ENCODE data around the gene FOXP4. TPM values are rescaled to one million over a fixed set of nuclear protein-coding genes. Genes with fewer than 3 reads are reported as not detected.
A peak's percentile ranks its signal among the peaks of the same experiment; 100 is the strongest.

Gene FOXP4
- total and polyA plus RNA-seq, 2 of the 13 experiments (the other 11 are each of a cell fraction or from before 2014, with no cell fraction given), result 11.0 to 12.4 TPM

DNA sequence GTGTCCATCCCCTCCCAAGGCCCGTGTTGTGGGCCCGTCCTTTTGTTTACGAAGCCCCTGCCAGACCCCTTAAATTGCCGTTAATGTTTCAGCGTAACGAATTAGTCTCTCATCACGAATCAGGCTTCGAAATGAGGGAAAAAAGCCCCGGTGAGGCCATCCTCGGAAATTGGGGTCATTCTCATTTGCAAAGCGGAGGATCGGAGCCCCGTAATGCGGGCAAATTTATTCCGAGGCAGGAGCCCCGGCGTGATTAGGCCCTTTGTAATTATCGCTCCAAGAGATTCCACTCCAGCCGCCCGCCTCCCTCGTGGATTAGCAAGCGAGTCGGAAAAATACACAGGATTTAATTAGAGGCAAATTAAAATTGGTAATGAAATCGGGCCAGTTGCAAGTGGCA is 47.2 kb downstream of the FOXP4 start:
- Histone ChIP-seq H3K27me3 (ENCODE audit: control insufficient read depth in 1 of 2, insufficient read depth in 2 of 2, low read length in 2 of 2) (no peaks in the 10 kb centered on the region), H3K27ac (ENCODE audit: extremely low read length, insufficient read depth, low read length) (no peak overlapping the region), H3K4me3 (replicated peaks in 1 of 3; ENCODE audit: insufficient read depth in 1 of 3, low read depth in 2 of 3, low read length in 3 of 3) (no peak overlapping the region), H4K20me1 (ENCODE audit: insufficient read depth, low read length) (peaks cover 9% of the 10 kb centered on the region; the same call in 1 of the 2 replicates), H3K9ac (ENCODE audit: insufficient read depth, low read depth, low read length) (no peak overlapping the region), H3K79me2 (ENCODE audit: insufficient read depth, low read length) (no peaks in the 10 kb centered on the region), H3K36me3 (replicated peaks in 1 of 2; ENCODE audit: control insufficient read depth in 1 of 2, insufficient read depth in 2 of 2, low read length in 2 of 2) (peaks cover 53 to 87% of the 10 kb centered on the region in 2 experiments), H3K9me3 (ENCODE audit: low read length) (no peaks in the 10 kb centered on the region), H2AFZ (ENCODE audit: low read length) (no peak overlapping the region), H3K4me2 (ENCODE audit: low read depth, low read length) (no peak overlapping the region), H3K4me1 (ENCODE audit: insufficient read depth, low read length) (peaks cover 19% of the 10 kb centered on the region)
- intact Hi-C loops (cut with micrococcal nuclease; ENCODE audit: unreplicated experiment), result loop anchor here (2.0 kb wide), 1 partner anchor 47 kb away; the partner anchor contains the start of gene FOXP4
- ChIA-PET POLR2A (interaction anchor here (1.4 kb wide), 1 partner anchor 137 kb away, joined by 3 read pairs; no protein-coding TSS in a partner anchor), CTCF (ENCODE audit: low intra/inter-chr PET ratio, low total read pairs) (interaction anchor here (3.6 to 4.5 kb wide), 3 partner anchors 130 to 225 kb away, joined by 43 to 66 read pairs (median 63); no protein-coding TSS in a partner anchor)
- WGBS (ENCODE audit: low lambda C conversion rate), result 97% methylated on average over 24 of the region's 24 CpGs
- BruUV-seq (replicated peaks), result no TSS peak
- ATAC-seq (no peak), DNase-seq (ENCODE audit: low spot score) (no peak), FAIRE-seq (no peak)
- TF ChIP-seq SAP130 (CRISPR knock-in tag; IDR thresholded peaks at IDR 0.05; ENCODE audit: low read depth), result no peak
- TF ChIP-seq ZNF703 (CRISPR knock-in tag; IDR thresholded peaks at IDR 0.05; ENCODE audit: borderline replicate concordance), result no peak
- no peak for TF ChIP-seq ZNF20 (CRISPR knock-in tag; IDR thresholded peaks at IDR 0.05)
- TF ChIP-seq IRX3 (CRISPR knock-in tag; IDR thresholded peaks at IDR 0.05; ENCODE audit: borderline replicate concordance, low read depth), result no peak
- TF ChIP-seq CEBPG (CRISPR knock-in tag; IDR thresholded peaks at IDR 0.05), result no peak
- in situ Hi-C loops (cut with HindIII; ENCODE audit: extremely low pct_ligation_motif_present, low pct_unique_long_range_greater_than_20kb), result loop anchor here (5.0 kb wide), 4 partner anchors 46 to 221 kb away; partner anchors contain the start of gene FOXP4

DNA sequence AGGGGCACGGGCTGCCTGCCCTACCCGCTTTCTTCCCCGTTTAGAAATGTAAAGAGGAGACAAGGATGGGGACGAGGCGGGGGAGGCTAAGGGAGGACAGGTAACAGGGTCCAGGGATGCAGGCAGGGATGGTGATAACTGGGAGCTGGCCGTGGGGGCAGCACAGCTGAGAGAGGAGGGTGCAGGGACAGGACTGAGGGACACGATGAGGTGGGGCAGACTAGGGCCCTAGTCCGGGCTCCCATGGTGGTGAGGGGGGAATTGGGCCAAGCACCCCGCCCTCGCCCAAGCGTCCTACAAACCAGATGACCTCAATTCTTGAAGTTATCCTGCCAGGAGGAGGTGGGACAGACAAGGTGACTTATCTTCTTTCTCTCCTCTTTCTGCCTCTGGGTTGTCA is 47.7 kb downstream of the FOXP4 start:
- Histone ChIP-seq H3K4me1 (ENCODE audit: insufficient read depth, low read length) (peaks cover 19% of the 10 kb centered on the region), H3K79me2 (ENCODE audit: insufficient read depth, low read length) (no peaks in the 10 kb centered on the region), H4K20me1 (ENCODE audit: insufficient read depth, low read length) (peaks cover 9% of the 10 kb centered on the region; the same call in 1 of the 2 replicates), H2AFZ (ENCODE audit: low read length) (no peak overlapping the region), H3K36me3 (replicated peaks in 1 of 2; ENCODE audit: control insufficient read depth in 1 of 2, insufficient read depth in 2 of 2, low read length in 2 of 2) (peaks cover 55 to 86% of the 10 kb centered on the region in 2 experiments), H3K9me3 (ENCODE audit: low read length) (no peaks in the 10 kb centered on the region), H3K4me3 (replicated peaks in 1 of 3; ENCODE audit: insufficient read depth in 1 of 3, low read depth in 2 of 3, low read length in 3 of 3) (no peak overlapping the region), H3K9ac (ENCODE audit: insufficient read depth, low read depth, low read length) (no peak overlapping the region), H3K4me2 (ENCODE audit: low read depth, low read length) (no peak overlapping the region), H3K27ac (ENCODE audit: extremely low read length, insufficient read depth, low read length) (no peak overlapping the region), H3K27me3 (ENCODE audit: control insufficient read depth in 1 of 2, insufficient read depth in 2 of 2, low read length in 2 of 2) (no peaks in the 10 kb centered on the region)
- BruUV-seq (replicated peaks), result no TSS peak
- TF ChIP-seq PAF1 (CRISPR knock-in tag; IDR thresholded peaks at IDR 0.05) (peak; percentile 73; the same call in 1 of the 2 replicates), ZNF205 (CRISPR knock-in tag; IDR thresholded peaks at IDR 0.05) (no peak), KDM3A (CRISPR knock-in tag; IDR thresholded peaks at IDR 0.05; ENCODE audit: low read depth) (no peak), ZNF768 (CRISPR knock-in tag; IDR thresholded peaks at IDR 0.05) (peak; percentile 23; the same call in 1 of the 2 replicates), AGO2 (optimal IDR thresholded peaks at IDR 0.05; ENCODE audit: low read depth, low read length) (peak; percentile 80), ZBTB21 (CRISPR knock-in tag; IDR thresholded peaks at IDR 0.05) (no peak), RBM22 (optimal IDR thresholded peaks at IDR 0.05; ENCODE audit: low read length) (peak; percentile 98), SNAI1 (CRISPR knock-in tag; IDR thresholded peaks at IDR 0.05; ENCODE audit: borderline replicate concordance) (no peak), POLR2G (IDR thresholded peaks at IDR 0.05; ENCODE audit: low read depth, low read length) (peak; percentile 35; the same call in 1 of the 2 replicates)
- FAIRE-seq, result no peak
- 98% methylated on average over 11 of the region's 11 CpGs for WGBS (ENCODE audit: low lambda C conversion rate)
- intact Hi-C loops (cut with micrococcal nuclease; ENCODE audit: unreplicated experiment), result loop anchor here (2.0 kb wide), 1 partner anchor 47 kb away; the partner anchor contains the start of gene FOXP4
- no peak for ATAC-seq
- in situ Hi-C loops (cut with HindIII; ENCODE audit: extremely low pct_ligation_motif_present, low pct_unique_long_range_greater_than_20kb), result loop anchor here (5.0 kb wide), 4 partner anchors 47 to 222 kb away; partner anchors contain the start of gene FOXP4
- ChIA-PET CTCF (ENCODE audit: low intra/inter-chr PET ratio, low total read pairs) (interaction anchor here (4.5 kb wide), 1 partner anchor 169 kb away, joined by 63 read pairs; no protein-coding TSS in a partner anchor), POLR2A (interaction anchor here (1.4 kb wide), 1 partner anchor 137 kb away, joined by 3 read pairs; no protein-coding TSS in a partner anchor)
- DNase-seq (ENCODE audit: low spot score), result no peak

All from HepG2 (cell line).